ENCODE data around the gene LAIR2.
A peak's percentile ranks its signal among the peaks of the same experiment; 100 is the strongest.
"Not testable (repeated sequence)": the region's sequence is repeated elsewhere in the genome, so short reads cannot be mapped to it uniquely, and the experiment has no call there.

The LAIR2 gene

DNA sequence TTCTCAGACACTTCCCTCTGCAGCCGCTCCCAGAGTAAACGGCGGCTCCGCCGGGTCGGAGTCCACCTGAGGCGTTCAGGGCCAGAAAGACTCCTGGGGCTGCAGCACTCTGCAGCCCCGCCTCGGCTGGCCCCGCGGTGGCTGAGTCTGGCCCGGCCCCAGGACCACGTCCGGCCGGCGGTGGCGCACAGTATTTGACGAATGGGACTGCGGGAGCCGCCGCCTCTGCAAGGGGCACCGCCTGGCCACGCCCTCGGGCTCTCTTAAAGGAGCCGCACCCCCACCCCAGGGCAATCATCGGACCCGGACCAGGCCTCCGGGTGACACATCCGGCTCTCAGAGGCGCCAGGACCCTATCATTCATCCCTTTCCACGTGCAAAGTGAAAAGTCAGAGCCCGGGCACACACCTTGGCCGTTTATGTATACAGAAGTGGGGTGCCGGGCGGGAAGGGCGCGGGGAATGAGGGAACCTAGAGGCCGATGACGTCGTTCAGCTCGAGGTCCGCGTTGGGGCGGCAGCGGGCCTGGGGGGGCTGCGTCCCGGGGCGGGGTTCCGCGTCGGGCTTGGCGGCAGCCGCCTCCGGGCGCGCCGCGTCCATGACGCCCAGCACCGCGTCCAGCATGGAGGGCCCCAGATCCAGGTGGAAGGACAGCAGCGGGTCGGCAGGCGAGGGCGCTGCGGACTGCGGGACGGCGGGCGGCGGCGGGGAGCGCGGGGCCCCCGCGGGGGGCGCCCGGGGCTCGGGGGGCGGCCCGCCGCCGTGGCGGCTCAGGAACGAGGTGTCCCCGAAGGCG is 37.8 kb upstream of the LAIR2 start:
- peak; percentile 43 to 46 for DNase-seq

DNA sequence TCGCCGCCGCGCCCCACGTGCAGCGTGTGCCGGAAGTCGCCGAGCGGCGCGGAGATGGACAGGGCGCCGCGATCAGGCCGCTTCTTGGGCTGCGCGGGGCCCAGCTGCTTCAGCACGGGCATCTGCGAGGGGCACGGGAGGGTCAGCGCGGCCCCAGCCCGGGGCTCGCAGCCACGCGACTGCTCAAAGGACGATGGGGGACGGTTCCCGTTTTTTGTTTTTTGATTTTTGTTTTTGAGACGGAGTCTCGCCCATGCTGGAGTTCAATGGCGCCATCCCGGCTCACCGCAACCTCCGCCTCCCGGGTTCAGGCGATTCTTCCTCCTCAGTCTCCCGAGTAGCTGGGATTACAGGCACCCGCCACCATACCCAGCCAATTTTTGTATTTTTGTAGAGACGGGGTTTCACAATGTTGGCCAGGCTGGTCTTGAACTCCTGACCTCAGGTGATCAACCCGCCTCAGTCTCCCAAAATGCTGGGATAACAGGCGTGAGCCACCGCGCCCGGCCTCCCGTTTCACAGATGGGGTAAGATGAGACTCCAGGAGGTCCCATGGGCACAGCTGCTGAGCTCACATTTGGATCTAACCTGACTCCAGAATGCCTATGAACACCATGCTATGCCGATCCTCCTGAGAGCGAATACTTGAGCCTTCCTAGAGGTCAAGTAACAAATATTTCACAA is 37.1 kb upstream of the LAIR2 start:
- no peak for DNase-seq

- DNase-seq, result not testable (repeated sequence)
Measured at GRCh38 chr19:54466110-54466480, 36.5 kb upstream of the LAIR2 start.

- DNase-seq, result no peak
Measured at GRCh38 chr19:54469496-54469934, 33.1 kb upstream of the LAIR2 start.

DNA sequence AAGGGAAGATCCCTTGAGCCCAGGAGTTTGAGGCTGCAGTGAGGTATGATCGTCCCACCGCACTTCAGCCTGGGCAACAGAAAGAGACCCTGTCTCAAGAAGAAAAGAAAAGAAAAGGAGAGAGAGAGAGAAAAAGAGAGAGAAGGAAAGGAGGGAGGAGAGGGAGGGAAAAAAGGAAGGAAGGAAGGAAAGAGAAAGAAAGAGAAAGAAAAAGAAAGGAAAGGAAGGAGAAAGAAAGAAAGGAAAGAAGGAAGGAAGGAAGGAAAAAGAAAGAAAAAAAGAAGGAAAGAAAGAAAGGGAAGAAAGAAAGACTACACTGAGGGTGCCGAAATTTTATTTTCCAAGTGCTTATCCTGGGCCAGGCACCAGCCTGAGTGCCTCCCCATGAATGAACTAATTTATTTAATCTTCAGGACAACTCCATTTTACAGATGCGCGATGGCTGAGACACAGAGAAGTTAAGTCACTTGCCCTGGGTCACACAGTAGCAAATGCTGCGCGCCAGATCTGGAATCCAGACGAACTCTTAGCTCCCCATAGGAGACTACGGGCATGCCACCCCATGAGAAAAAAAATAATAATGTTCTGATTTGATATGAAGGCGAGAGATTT is 32.2 kb upstream of the LAIR2 start:
- DNase-seq, result no peak

- DNase-seq, result no peak
Measured at GRCh38 chr19:54470991-54471782, 31.4 kb upstream of the LAIR2 start.

DNA sequence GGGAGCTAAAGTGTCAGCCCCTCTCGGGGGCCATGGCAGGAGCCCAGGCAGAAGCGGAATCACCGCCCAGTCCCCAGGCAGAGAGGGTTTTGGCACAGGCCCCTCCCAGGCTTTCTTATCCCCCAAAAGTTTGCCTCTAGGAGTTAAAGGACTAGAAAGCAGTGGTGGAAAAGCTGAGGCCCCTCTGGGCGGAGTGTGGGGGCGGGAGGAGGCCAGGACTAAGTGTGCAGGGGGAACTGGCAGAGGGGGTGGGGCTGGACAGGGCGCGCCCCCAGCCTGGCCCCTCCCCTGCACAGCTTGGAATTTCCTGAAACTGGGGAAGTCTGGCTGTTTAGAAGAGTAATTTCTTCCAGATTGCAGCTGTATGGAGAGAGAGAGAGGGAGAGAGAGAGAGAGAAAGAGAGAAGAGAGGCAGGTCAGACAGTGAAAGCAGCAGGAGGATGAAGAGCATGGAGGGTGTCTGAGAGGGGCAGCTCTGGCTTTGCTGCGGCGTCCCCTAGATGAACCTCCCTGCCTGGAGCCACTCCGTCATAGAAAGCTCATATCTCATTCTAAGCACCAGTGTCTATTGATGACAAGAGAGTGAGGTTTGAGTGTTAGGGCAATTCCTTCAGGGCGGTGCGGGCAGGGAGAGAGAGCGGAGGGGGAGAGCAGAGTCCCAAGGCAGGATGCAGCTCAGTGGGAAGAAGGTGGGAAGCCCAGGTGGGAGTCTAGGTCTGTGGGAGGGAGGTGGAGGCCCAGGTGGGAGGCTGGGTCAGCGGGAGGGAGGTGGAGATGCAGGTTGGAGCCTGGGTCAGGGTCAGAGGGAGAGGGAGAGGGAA is 29.4 kb upstream of the LAIR2 start, which contains the start of gene CDC42EP5:
Gene CDC42EP5, minus strand, starts transcription at position 226 of the 821 bp plus-strand sequence. CDS start 7,749 bp downstream, outside the sequence.
- no peak for DNase-seq

DNA sequence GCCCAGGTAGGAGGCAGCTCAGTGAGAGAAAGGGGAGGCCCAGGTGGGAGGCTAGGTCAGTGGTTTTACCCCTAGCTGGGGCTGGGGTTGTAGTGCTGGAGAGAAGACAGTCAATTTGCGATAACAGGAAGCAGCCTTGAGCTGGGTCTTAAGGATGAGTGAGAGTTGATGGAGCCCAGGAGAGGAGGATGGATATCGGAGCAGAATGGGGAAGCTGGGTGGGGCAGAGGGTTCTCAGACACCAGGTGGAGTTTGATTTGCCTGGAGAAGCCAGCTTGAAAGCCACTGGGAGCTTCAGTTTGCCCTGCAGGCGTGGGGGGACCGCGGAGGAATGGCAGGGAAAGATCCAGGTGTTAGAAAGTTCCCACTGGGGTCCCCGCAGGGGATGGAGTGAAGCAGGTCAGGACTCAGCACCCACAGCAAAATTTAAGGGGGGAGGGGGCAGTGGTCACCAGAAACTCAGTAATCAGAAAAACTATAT is 28.7 kb upstream of the LAIR2 start:
- no peak for DNase-seq

GRCh38 chr19:54475706-54476105 is 26.9 kb upstream of the LAIR2 start:
- DNase-seq, result no peak

GRCh38 chr19:54477650-54478049 is 25.0 kb upstream of the LAIR2 start:
- DNase-seq, result no peak

DNA sequence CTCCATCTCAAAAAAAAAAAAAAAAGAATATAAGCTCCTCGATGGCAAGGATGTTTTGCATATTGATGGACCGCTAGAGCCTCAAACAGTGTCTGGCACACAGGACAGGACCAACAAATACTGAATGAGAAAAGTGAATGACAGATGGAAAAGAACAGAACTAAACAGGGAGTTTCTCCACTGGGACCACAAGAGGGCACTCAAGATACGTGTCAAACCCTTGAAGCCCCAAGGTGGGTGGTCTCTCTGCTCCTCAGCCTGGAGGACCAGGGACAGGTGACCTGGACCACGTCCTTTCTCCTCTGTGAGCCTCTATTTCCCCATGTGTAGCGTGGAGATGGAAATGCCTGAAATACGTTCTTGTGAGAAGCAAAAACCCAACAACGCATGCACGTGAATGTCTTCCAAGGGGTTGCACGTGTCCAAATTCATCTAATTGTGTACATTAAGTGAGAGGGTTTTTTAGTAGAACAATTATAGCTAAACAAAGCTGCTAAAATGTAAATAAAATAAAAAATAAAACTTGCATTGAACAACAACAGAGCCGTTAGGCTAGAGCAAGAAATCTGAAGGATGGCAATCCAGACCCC is 23.9 kb upstream of the LAIR2 start:
- DNase-seq, result no peak

DNA sequence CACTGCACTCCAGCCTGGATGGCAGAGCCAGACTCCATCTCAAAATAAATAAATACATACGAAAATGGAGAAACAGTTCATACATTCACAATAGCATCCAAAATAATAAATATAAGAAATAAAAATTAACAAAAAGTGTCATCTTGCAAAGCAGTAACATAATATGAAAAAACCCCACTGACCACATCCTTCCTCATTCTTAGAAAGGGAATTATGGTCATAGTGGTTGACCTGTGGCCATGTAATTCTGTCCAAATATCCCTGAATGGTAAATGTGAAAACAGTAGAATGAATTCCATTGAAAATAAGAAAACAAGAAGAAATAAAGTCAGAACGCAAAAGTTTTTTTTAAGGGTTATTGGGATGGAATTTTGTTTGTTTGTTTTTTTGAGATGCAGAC is 22.6 kb upstream of the LAIR2 start:
- no peak for DNase-seq

- DNase-seq, result no peak
Measured at GRCh38 chr19:54481326-54481930, 21.2 kb upstream of the LAIR2 start.

- no peak for DNase-seq
Measured at GRCh38 chr19:54482889-54483288, 19.7 kb upstream of the LAIR2 start.

DNA sequence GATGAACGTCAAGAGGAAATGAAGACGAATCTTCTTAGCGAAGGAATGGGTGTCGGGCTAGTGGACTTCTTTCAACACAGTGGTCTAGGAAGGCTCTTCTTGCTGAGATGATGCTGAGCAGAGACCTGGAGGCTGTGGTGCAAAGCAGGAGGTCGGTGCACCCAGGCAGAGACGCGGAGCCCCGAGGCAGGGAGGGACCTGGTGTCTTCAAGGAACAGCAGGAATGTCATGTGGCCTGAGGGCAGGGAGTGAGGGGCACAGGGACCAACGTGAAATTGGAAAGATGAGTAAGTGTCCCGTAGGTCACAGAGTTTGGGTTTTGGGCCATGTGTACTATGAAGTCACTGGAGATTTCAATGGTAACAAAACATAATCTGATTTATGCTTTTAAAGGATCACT is 18.2 kb upstream of the LAIR2 start:
- DNase-seq, result no peak

DNA sequence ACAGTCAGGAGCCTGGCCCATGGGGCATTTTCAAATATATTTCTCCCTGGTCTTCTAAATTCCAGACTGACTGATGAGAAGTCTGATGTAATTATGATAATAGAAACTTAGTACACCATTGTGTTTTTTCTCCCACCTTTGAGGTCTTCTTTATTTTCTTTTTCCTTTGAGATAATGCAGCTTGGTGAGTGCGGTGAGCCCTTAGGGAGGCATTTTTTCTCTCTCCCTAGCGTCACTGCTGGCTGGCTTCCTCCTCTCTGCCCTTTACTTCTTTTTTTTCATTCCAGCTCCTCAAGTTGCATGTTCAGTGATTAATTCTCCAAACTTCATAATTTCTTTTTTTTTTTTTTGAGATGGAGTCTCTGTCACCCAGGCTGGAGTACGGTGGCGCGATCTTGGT is 16.8 kb upstream of the LAIR2 start:
- DNase-seq, result no peak

- no peak for DNase-seq
Measured at GRCh38 chr19:54489341-54489740, 13.3 kb upstream of the LAIR2 start.

DNA sequence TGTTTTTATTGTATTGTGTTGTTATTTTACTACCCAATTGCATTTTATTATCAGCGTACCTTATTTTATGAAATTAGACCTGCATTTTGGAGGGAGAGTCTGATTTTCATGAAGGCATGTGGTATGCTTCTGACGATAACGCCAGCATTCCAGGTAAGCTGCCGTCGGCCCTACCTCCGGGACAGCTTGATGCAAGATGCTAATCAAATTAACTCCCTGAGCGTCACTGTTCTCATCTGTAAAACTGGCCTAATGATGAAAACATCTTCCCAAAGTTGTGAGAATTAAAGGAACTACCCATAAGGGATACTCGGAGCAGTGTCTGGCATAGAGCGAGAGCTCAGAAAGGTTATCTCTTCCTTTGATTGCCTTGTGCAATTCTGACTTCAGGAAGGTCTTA is 12.9 kb upstream of the LAIR2 start:
- DNase-seq, result no peak

DNA sequence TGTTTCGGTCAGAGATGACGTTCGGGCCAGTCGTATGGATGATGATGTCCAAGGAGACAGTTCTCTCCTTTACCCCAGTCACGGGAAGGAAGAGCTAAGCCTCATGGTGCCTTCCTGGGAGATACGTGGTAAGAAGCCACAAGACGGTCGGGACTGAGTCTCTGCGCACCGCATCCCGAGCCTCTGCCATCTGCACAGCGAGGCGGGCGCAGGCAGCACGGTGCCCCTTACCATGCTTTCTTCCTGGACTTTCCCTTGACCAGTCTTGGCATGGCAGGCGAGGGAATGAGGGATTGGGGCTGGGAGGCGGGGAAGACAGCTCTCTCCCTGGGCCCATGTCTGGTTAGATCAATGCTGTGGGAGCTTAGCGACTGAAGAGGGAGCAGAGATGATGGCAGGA is 10.1 kb upstream of the LAIR2 start:
- no peak for DNase-seq

DNA sequence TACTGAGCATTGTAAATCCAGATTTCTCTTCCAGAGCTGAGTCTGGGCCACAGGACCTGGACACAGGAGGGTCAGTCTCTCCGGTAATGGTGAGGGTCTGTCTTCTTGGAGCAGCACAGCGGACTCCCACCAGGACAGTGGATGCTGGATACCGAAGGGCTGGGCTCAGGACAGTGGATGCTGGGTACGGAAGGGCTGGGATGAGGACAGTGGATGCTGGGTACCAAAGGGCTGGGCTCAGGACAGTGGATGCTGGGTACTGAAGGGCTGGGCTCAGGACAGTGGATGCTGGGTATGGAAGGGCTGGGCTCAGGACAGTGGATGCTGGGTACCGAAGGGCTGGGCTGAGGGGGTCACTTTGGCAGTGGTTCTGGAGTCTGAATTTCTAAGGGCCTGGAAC is 9.6 kb upstream of the LAIR2 start:
- DNase-seq, result not testable (repeated sequence)

DNA sequence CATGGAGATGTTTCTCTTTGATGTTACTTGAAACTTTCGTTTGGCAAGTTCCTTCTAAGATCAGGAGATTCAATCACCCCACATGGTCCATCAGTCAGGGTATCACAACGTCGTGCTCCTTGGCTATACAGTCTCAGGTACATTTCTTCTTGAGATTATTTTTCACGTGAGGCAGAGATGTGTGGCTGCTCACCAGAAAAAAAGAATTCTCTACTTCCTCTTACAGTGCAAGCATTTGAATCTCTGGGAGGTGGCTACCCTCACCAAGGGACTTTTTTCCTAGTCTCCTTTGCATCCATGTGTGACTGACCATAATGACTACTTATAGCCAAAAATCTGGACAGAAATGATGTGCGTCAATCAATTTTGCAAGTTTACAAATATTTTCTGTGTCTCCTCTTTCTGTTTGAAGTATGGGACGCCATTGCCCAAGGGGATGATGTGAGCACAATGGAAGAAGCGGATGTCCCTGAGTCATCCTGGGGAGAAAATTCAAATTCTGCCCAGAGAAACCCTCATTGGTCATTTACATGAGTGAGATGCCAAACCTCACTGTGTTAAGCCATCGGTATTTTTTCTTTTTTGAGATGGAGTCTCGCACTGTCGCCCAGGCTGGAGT is 8.6 kb upstream of the LAIR2 start:
- no peak for DNase-seq
